Osteocyte (in vitro differentiated cells): ENCODE results near the gene SUOX. TPM values are rescaled to one million over a fixed set of nuclear protein-coding genes. Genes with fewer than 3 reads are reported as not detected.
"Not testable (repeated sequence)": the region's sequence is repeated elsewhere in the genome, so short reads cannot be mapped to it uniquely, and the experiment has no call there.

Source experiments
- DNase-seq: peaks from one replicate; pipeline ENCODE4 v3.0.0; 2021; ENCODE audit warnings: mixed read lengths; ENCODE audit not compliant: unreplicated experiment; ENCODE audit errors: extremely low spot score
- H3K27ac Mint-ChIP-seq: one replicate; pipeline ENCODE4 v1.8.0; 2021; ENCODE audit warnings: mild to moderate bottlenecking, mixed read lengths; ENCODE audit not compliant: unreplicated experiment
- H3K27me3 Mint-ChIP-seq: one replicate; pipeline ENCODE4 v1.8.0; 2021; ENCODE audit warnings: mixed read lengths; ENCODE audit not compliant: unreplicated experiment
- H3K36me3 Mint-ChIP-seq: one replicate; pipeline ENCODE4 v1.8.0; 2021; ENCODE audit warnings: mixed read lengths; ENCODE audit not compliant: unreplicated experiment
- H3K4me1 Mint-ChIP-seq: one replicate; pipeline ENCODE4 v1.8.0; 2021; ENCODE audit warnings: mixed read lengths; ENCODE audit not compliant: unreplicated experiment
- H3K4me3 Mint-ChIP-seq: one replicate; pipeline ENCODE4 v1.8.0; 2021; ENCODE audit warnings: mild to moderate bottlenecking, moderate library complexity, mixed read lengths; ENCODE audit not compliant: unreplicated experiment
- H3K9me3 Mint-ChIP-seq: one replicate; pipeline ENCODE4 v1.8.0; 2021; ENCODE audit warnings: mixed read lengths; ENCODE audit not compliant: unreplicated experiment
- CTCF ChIP-seq: fragments of 200-600 bp; sonication (generic); IDR thresholded peaks from 2 replicates; pipeline ENCODE4 v1.5.0; 2021; ENCODE audit warnings: antibody characterized with exemption, mild to moderate bottlenecking, moderate library complexity
- total RNA-seq: library from RNA; stranded (reverse); gene quantifications from 2 replicates; pipeline ENCODE4 v1.2.1, GENCODE V29; 2021

The SUOX gene
- total RNA-seq, 1 donor from 2014 or later = 19.4 TPM

- Mint-ChIP-seq H3K36me3 (peaks cover 11% of the 10 kb centered on the region), H3K4me1 (peaks cover 19% of the 10 kb centered on the region), H3K27ac (peak overlapping the region; percentile 5), H3K27me3 (no peaks in the 10 kb centered on the region), H3K9me3 (no peaks in the 10 kb centered on the region), H3K4me3 (no peak overlapping the region)
- no peak for TF ChIP-seq CTCF
- DNase-seq = no peak
These were observed 41.1 kb downstream of the SUOX start for GRCh38 chr12:56038022-56038655.

- peaks cover 24% of the 10 kb centered on the region for H3K4me1 Mint-ChIP-seq
- TF ChIP-seq CTCF = no peak
- H3K9me3 Mint-ChIP-seq = no peaks in the 10 kb centered on the region
- H3K4me3 Mint-ChIP-seq = no peak overlapping the region
- H3K27ac Mint-ChIP-seq = no peak overlapping the region
- DNase-seq = no peak
- H3K27me3 Mint-ChIP-seq = no peaks in the 10 kb centered on the region
- H3K36me3 Mint-ChIP-seq = peaks cover 20% of the 10 kb centered on the region
These were observed 43.1 kb downstream of the SUOX start for GRCh38 chr12:56040151-56040550.

- peak overlapping the region; percentile 87 for H3K27ac Mint-ChIP-seq
These were observed 44.0 kb downstream of the SUOX start for GRCh38 chr12:56040963-56041551.

GRCh38 chr12:56041552-56042429 lies 44.7 kb downstream of the SUOX start, which contains the start of gene RPS26:
RPS26 (plus strand) TSS chr12:56041918; CDS start chr12:56042167, 249 bp downstream.
- DNase-seq = peak; percentile 98
- H3K27me3 Mint-ChIP-seq = no peaks in the 10 kb centered on the region
- H3K9me3 Mint-ChIP-seq = no peaks in the 10 kb centered on the region
- peaks cover 24% of the 10 kb centered on the region for H3K4me1 Mint-ChIP-seq
- peaks cover 15% of the 10 kb centered on the region for H3K36me3 Mint-ChIP-seq
- H3K4me3 Mint-ChIP-seq = peak within 1 kb of the TSS; percentile 97
- TF ChIP-seq CTCF = peak; percentile 62
- H3K27ac Mint-ChIP-seq = peak within 1 kb of the TSS; percentile 98

More at GRCh38 chr12:56040963-56041551, 44.0 kb downstream of the SUOX start:
- no peaks in the 10 kb centered on the region for H3K9me3 Mint-ChIP-seq
- H3K4me1 Mint-ChIP-seq = peaks cover 24% of the 10 kb centered on the region
- peaks cover 15% of the 10 kb centered on the region for H3K36me3 Mint-ChIP-seq
- no peak for TF ChIP-seq CTCF
- no peak for DNase-seq
- H3K4me3 Mint-ChIP-seq = peak overlapping the region; percentile 70
- no peaks in the 10 kb centered on the region for H3K27me3 Mint-ChIP-seq

- Mint-ChIP-seq H3K4me3 (peak overlapping the region; percentile 97), H3K27ac (peak overlapping the region; percentile 98), H3K4me1 (peaks cover 26% of the 10 kb centered on the region), H3K36me3 (peaks cover 15% of the 10 kb centered on the region)
- H3K27me3 Mint-ChIP-seq, H3K9me3 Mint-ChIP-seq, DNase-seq: not testable (repeated sequence)
These were observed 45.3 kb downstream of the SUOX start for GRCh38 chr12:56042430-56042813.
